ENCODE data around the gene SLIT3.

GRCh38 chr5:168788107-168788506, 512.8 kb downstream of the SLIT3 start:
- TF ChIP-seq CTCF (conservative IDR thresholded peaks at IDR 0.05; ENCODE audit: low read depth in 2 of 2) (no peak), EZH2phosphoT487 (IDR thresholded peaks at IDR 0.05; ENCODE audit: unreplicated experiment) (no peak), EZH2 (IDR thresholded peaks at IDR 0.05; ENCODE audit: low read depth, unreplicated experiment) (no peak), REST (IDR thresholded peaks at IDR 0.05; ENCODE audit: unreplicated experiment) (no peak)

Measured in GM23338 (cell line).